B cell (primary cell): ENCODE measurements around the gene ZNF821. TPM values are rescaled to one million over a fixed set of nuclear protein-coding genes. Genes with fewer than 3 reads are reported as not detected.

Experiments
- ATAC-seq: fragments of 200-7000 bp; cut with Tn5 transposase; one replicate; pipeline ENCODE4 v1.10.0; 2021; ENCODE audit warnings: low read depth, mild to moderate bottlenecking, moderate number of reproducible peaks, moderate library complexity
- CTCF ChIA-PET: fragments of 350-600 bp; sonication (Branson Sonifier 250); formaldehyde crosslinking; loops from one replicate; lab custom pipeline; 2021; ENCODE audit warnings: antibody characterized with exemption, inconsistent platforms; lab: Charles Lee
- POLR2A ChIA-PET: fragments of 350-600 bp; sonication (Branson Sonifier 250); formaldehyde crosslinking; loops from one replicate; lab custom pipeline; 2021; ENCODE audit warnings: antibody characterized with exemption; lab: Charles Lee
- DNase-seq: peaks from one replicate; pipeline ENCODE4 v3.0.0; 2013
- H2AFZ ChIP-seq: 2 replicates; pipeline ENCODE4 v1.6.1; 2012; ENCODE audit warnings: mild to moderate bottlenecking, low read depth, low read length; ENCODE audit not compliant: insufficient read depth, poor library complexity, severe bottlenecking
- H3K27ac ChIP-seq, 2 donors: 1 replicate in 1 of 2; 2 replicates in 1 of 2; pipeline ENCODE4 v1.5.1; 2012 to 2013; ENCODE audit warnings: low read length in 2 of 2, mild to moderate bottlenecking in 2 of 2, moderate library complexity in 1 of 2
- H3K27me3 ChIP-seq, 4 experiments: fragments of 200-600 bp in 1 of 4; sonication (generic) in 1 of 4; replicated peaks in 1 of 4; 1 replicate in 2 of 4; 2 replicates in 2 of 4; pipeline versions ENCODE4 v1.6.1 to v1.7.0; 2013 to 2016; ENCODE audit warnings: low read length in 3 of 4, mild to moderate bottlenecking in 2 of 4, mixed read lengths in 1 of 4, moderate library complexity in 1 of 4; ENCODE audit not compliant: insufficient read depth in 4 of 4, control insufficient read depth in 3 of 4; ENCODE audit errors: control extremely low read depth in 1 of 4
- H3K36me3 ChIP-seq, 2 experiments: replicated peaks in 1 of 2; 1 replicate in 1 of 2; 2 replicates in 1 of 2; pipeline versions ENCODE4 v1.6.1 to v1.7.1; 2013; ENCODE audit warnings: low read length in 1 of 2; ENCODE audit not compliant: insufficient read depth in 2 of 2, control insufficient read depth in 1 of 2; ENCODE audit errors: control extremely low read depth in 1 of 2, extremely low read depth in 1 of 2
- H3K4me1 ChIP-seq, 2 donors: fragments of 200-600 bp in 1 of 2; sonication (generic) in 1 of 2; 1 replicate in 1 of 2; 2 replicates in 1 of 2; pipeline versions ENCODE4 v1.5.1 to v1.6.1; 2013 to 2017; ENCODE audit warnings: low read length in 2 of 2; ENCODE audit not compliant: control insufficient read depth in 2 of 2, insufficient read depth in 2 of 2
- H3K4me2 ChIP-seq: replicated peaks from 2 replicates; pipeline ENCODE3; 2012; ENCODE audit warnings: mild to moderate bottlenecking, low read depth, low read length; ENCODE audit not compliant: poor library complexity, severe bottlenecking
- H3K4me3 ChIP-seq, 5 experiments: fragments of 200-600 bp in 1 of 5; sonication (generic) in 1 of 5; 1 replicate in 3 of 5; 2 replicates in 2 of 5; pipeline versions ENCODE4 v1.5.1 to v1.7.0; 2011 to 2016; ENCODE audit warnings: low read length in 4 of 5, mild to moderate bottlenecking in 4 of 5, low read depth in 2 of 5, control low read depth in 1 of 5, moderate library complexity in 1 of 5; ENCODE audit not compliant: insufficient read depth in 1 of 5; ENCODE audit errors: control extremely low read depth in 1 of 5, extremely low read depth in 1 of 5
- H3K79me2 ChIP-seq: fragments of 200-600 bp; sonication (generic); one replicate; pipeline ENCODE4 v1.6.0; 2016; ENCODE audit warnings: low read length; ENCODE audit not compliant: control insufficient read depth, insufficient read depth
- H3K9ac ChIP-seq: fragments of 200-600 bp; sonication (generic); 2 replicates; pipeline ENCODE4 v1.6.1; 2017; ENCODE audit warnings: mild to moderate bottlenecking, low read length, moderate library complexity
- H3K9me3 ChIP-seq, 3 donors: one replicate each; pipeline versions ENCODE4 v1.6.1 to v1.7.1; 2013; ENCODE audit warnings: low read length in 2 of 3; ENCODE audit not compliant: control insufficient read depth in 2 of 3, insufficient read depth in 1 of 3; ENCODE audit errors: control extremely low read depth in 1 of 3
- H4K20me1 ChIP-seq: 2 replicates; pipeline ENCODE4 v1.6.0; 2012; ENCODE audit warnings: mild to moderate bottlenecking, low read length; ENCODE audit not compliant: insufficient read depth, control insufficient read depth, poor library complexity, severe bottlenecking
- H3K27ac Mint-ChIP-seq: one replicate; pipeline ENCODE4 v1.8.0; 2021; ENCODE audit warnings: mixed read lengths
- H3K27me3 Mint-ChIP-seq: one replicate; pipeline ENCODE4 v1.8.0; 2021; ENCODE audit warnings: mixed read lengths
- H3K4me1 Mint-ChIP-seq: one replicate; pipeline ENCODE4 v1.8.0; 2021; ENCODE audit warnings: mixed read lengths
- H3K4me3 Mint-ChIP-seq: one replicate; pipeline ENCODE4 v1.8.0; 2021; ENCODE audit warnings: mixed read lengths
- H3K9me3 Mint-ChIP-seq: one replicate; pipeline ENCODE4 v1.8.0; 2022; ENCODE audit warnings: mixed read lengths; ENCODE audit not compliant: insufficient read depth
- EZH2 ChIP-seq: IDR thresholded peaks from 2 replicates; pipeline ENCODE4 v1.6.1; 2012; ENCODE audit warnings: borderline replicate concordance, low read depth, mild to moderate bottlenecking, moderate library complexity, low read length; ENCODE audit not compliant: insufficient read depth, poor library complexity, severe bottlenecking
- WGBS: methylation state at CpG from one replicate; pipeline ENCODE4 v1.1.5; 2013; ENCODE audit warnings: missing lambda C conversion rate; ENCODE audit not compliant: insufficient coverage; 5-methylcytosine and 5-hydroxymethylcytosine counted together
- intact Hi-C: fragments of 100-400 bp; cut with micrococcal nuclease; formaldehyde crosslinking; loops from one replicate; pipeline ENCODE4 v1.10.0; 2022
- polyA plus RNA-seq: library from polyadenylated mRNA; depleted of rRNA; stranded (reverse); fragments of >200 nt; gene quantifications from 2 replicates; pipeline ENCODE4 v1.2.3, GENCODE V29; 2012
- total RNA-seq, 2 donors: library from RNA; stranded (reverse); fragments of 120-200 nt in 1 of 2; gene quantifications; 1 replicate in 1 of 2; 2 replicates in 1 of 2; pipeline versions ENCODE4 v1.2.3 to v1.2.4, GENCODE V29; 2013 to 2022
- TF ChIP-seq, protein P1 (sequence below): fragments of 200-600 bp; IDR thresholded peaks from one replicate; pipeline ENCODE4 v1.8.0; 2022; ENCODE audit warnings: antibody characterized with exemption, mild to moderate bottlenecking

The ZNF821 gene
- total and polyA plus RNA-seq, 2 donors (not counting 1 experiment from before 2014, with no cell fraction given): 35.6 to 35.8 TPM

- H3K4me1 ChIP-seq: peaks cover 16 to 39% of the 10 kb centered on the region in 2 donors
- H3K27me3 ChIP-seq: no peaks in the 10 kb centered on the region
- no peaks in the 10 kb centered on the region for H3K36me3 ChIP-seq
- H3K4me1 Mint-ChIP-seq: peaks cover 22% of the 10 kb centered on the region
- ChIA-PET POLR2A (interaction anchor here (0.6 to 4.9 kb wide), 5 partner anchors 11 to 330 kb away, joined by 3 to 37 read pairs (median 10); partner anchors contain the start of genes AP1G1 and ZNF821), CTCF (interaction anchor here (1.5 to 8.1 kb wide), 3 partner anchors 11 to 110 kb away, joined by 3 to 69 read pairs (median 4); partner anchors contain the start of gene ZNF821)
- H3K27ac ChIP-seq: peak within 1 kb of the TSS; percentile 83 to 88
- H3K79me2 ChIP-seq: peaks cover 63% of the 10 kb centered on the region
- peak within 1 kb of the TSS; percentile 97 for H3K4me3 Mint-ChIP-seq
- H3K4me2 ChIP-seq: peak within 1 kb of the TSS; percentile 90
- H3K9me3 ChIP-seq: no peaks in the 10 kb centered on the region
- H3K4me3 ChIP-seq: peak within 1 kb of the TSS; percentile 93 to 100 (median 99)
- no peak for TF ChIP-seq EZH2
- TF ChIP-seq, protein P1, sequence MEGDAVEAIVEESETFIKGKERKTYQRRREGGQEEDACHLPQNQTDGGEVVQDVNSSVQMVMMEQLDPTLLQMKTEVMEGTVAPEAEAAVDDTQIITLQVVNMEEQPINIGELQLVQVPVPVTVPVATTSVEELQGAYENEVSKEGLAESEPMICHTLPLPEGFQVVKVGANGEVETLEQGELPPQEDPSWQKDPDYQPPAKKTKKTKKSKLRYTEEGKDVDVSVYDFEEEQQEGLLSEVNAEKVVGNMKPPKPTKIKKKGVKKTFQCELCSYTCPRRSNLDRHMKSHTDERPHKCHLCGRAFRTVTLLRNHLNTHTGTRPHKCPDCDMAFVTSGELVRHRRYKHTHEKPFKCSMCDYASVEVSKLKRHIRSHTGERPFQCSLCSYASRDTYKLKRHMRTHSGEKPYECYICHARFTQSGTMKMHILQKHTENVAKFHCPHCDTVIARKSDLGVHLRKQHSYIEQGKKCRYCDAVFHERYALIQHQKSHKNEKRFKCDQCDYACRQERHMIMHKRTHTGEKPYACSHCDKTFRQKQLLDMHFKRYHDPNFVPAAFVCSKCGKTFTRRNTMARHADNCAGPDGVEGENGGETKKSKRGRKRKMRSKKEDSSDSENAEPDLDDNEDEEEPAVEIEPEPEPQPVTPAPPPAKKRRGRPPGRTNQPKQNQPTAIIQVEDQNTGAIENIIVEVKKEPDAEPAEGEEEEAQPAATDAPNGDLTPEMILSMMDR: no peak
- H3K9me3 Mint-ChIP-seq: no peaks in the 10 kb centered on the region
- intact Hi-C loops: loop anchor here (1.0 to 5.0 kb wide), 9 partner anchors 11 to 333 kb away; partner anchors contain the start of genes DHODH, DHX38, PHLPP2 and TXNL4B
- WGBS: under 1% methylated on average over 64 of the region's 67 CpGs
- ATAC-seq: peak; percentile 91
- peak within 1 kb of the TSS; percentile 96 for H3K9ac ChIP-seq
- H4K20me1 ChIP-seq: peaks cover 25% of the 10 kb centered on the region
- H2AFZ ChIP-seq: peak within 1 kb of the TSS; percentile 83
- peak within 1 kb of the TSS; percentile 98 for H3K27ac Mint-ChIP-seq
- no peaks in the 10 kb centered on the region for H3K27me3 Mint-ChIP-seq
- peak; percentile 98 for DNase-seq
These were observed 11.1 kb upstream of the ZNF821 start, which contains the start of gene IST1 for GRCh38 chr16:71894921-71895678. TSS of gene IST1 (plus strand) at chr16:71895531. CDS start at chr16:71915641, 20,110 bp downstream.
